SK-N-SH (cell line): ENCODE results near the gene ZNF107.

Experiments
- EP300 ChIP-seq, 2 experiments: IDR thresholded peaks; 2 replicates each; pipeline versions ENCODE4 v1.4.0 to v1.6.1; 2012; ENCODE audit warnings: borderline replicate concordance in 1 of 2, low read depth in 1 of 2, low read length in 1 of 2
- JUND ChIP-seq: IDR thresholded peaks from 2 replicates; pipeline ENCODE4 v1.4.0; 2012
- REST ChIP-seq: IDR thresholded peaks from 2 replicates; pipeline ENCODE4 v1.6.1; 2012; ENCODE audit warnings: mild to moderate bottlenecking, low read depth, low read length, moderate library complexity
- TF ChIP-seq, protein P1 (sequence below): fragments of 200-600 bp; sonication (generic); IDR thresholded peaks from 2 replicates; pipeline ENCODE4 v1.6.1; 2017; ENCODE audit warnings: antibody characterized with exemption, mild to moderate bottlenecking, moderate library complexity

DNA sequence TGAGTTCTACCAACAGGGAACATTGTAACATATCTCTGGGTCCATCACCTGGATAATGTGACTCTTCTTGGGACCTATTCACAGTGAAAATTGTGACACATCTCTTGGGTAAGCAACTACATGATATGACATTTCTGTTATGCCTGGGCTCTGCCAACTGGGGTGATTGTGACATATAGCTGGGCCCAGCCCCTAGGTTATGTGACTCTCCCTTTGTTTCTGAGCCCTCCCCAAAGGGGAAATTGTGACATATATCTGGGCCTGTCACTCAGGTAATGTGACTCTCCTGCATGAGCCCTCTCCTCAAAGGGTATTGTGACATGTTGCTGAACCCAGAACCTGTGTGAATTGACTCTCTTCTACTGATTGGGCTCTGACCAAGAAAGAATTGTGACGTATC is 22.4 kb upstream of the ZNF107 start:
- no peak for TF ChIP-seq EP300 (IDR thresholded peaks at IDR 0.05; ENCODE audit: borderline replicate concordance in 1 of 2, low read depth in 1 of 2, low read length in 1 of 2)
- no peak for TF ChIP-seq JUND
- TF ChIP-seq, protein P1, sequence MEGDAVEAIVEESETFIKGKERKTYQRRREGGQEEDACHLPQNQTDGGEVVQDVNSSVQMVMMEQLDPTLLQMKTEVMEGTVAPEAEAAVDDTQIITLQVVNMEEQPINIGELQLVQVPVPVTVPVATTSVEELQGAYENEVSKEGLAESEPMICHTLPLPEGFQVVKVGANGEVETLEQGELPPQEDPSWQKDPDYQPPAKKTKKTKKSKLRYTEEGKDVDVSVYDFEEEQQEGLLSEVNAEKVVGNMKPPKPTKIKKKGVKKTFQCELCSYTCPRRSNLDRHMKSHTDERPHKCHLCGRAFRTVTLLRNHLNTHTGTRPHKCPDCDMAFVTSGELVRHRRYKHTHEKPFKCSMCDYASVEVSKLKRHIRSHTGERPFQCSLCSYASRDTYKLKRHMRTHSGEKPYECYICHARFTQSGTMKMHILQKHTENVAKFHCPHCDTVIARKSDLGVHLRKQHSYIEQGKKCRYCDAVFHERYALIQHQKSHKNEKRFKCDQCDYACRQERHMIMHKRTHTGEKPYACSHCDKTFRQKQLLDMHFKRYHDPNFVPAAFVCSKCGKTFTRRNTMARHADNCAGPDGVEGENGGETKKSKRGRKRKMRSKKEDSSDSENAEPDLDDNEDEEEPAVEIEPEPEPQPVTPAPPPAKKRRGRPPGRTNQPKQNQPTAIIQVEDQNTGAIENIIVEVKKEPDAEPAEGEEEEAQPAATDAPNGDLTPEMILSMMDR, result no peak
- TF ChIP-seq REST, result no peak
